Measurements from ENCODE around the gene CNNM3. TPM values are rescaled to one million over a fixed set of nuclear protein-coding genes. Genes with fewer than 3 reads are reported as not detected.
"Not testable (repeated sequence)": the region's sequence is repeated elsewhere in the genome, so short reads cannot be mapped to it uniquely, and the experiment has no call there.

CNNM3 gene
- polyA plus RNA-seq, 4 donors: 27.5 to 37.3 (median 34.2) TPM

- DNase-seq (ENCODE audit: low read depth in 4 of 4, low spot score in 3 of 4): no peak
Observed at GRCh38 chr2:96798733-96799622, 17.1 kb upstream of the CNNM3 start.

DNA sequence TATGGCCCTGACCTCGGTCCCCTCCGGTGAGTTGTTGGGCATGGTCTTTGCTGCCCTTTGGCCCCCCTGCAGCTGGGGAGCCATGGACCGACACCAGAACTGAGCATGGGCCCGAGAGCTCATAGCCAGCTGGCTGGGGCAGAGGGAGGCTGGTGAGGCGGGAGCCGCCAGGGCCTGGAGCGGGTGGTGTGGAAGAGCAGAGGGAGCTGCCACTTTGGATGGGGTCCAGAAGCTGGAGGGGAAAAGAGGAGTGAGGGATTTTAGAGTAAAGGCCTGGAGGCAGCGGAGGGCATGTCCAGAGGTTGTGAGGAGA is 16.5 kb upstream of the CNNM3 start:
- no peak for DNase-seq (ENCODE audit: low read depth in 4 of 4, low spot score in 3 of 4)

GRCh38 chr2:96800061-96801004 is 15.7 kb upstream of the CNNM3 start:
- no peak for DNase-seq (ENCODE audit: low read depth in 4 of 4, low spot score in 3 of 4)

- no peak for DNase-seq (ENCODE audit: low read depth in 4 of 4, low spot score in 3 of 4)
Observed at GRCh38 chr2:96801005-96801785, 14.9 kb upstream of the CNNM3 start.

DNA sequence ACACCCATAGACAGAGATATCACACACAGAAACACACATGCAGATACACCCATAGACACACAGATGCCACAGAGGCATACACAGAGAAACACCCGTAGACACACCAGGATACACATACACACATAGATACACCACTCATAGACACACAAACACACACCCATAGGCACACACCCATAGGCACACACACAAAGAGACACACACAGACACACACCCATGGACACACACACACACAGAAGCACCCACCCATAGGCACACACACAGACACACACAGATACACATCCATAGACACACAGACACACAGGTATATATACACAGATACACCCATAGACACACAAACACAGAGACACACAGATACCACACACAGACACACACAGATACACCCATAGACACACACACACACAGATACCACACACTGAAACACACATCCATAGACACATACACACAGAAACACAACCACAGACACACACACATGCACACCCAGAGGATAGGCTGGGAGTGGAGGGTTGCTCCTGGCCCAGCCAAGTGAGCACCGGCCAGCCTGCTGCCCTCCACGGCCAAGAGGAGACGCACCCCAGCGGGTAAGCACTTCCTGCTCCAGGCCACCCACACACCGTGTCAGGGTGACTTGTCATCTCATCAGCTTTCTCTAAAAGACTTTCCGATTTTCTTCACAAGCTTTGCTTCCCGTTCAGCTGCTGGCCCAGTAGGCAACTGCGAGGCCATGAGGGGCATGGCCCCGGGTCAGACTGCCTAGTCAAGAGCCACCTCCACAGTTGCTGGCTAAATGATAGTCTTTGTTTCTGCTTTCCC is 14.1 kb upstream of the CNNM3 start:
- DNase-seq (ENCODE audit: low read depth in 4 of 4, low spot score in 3 of 4): no peak

DNA sequence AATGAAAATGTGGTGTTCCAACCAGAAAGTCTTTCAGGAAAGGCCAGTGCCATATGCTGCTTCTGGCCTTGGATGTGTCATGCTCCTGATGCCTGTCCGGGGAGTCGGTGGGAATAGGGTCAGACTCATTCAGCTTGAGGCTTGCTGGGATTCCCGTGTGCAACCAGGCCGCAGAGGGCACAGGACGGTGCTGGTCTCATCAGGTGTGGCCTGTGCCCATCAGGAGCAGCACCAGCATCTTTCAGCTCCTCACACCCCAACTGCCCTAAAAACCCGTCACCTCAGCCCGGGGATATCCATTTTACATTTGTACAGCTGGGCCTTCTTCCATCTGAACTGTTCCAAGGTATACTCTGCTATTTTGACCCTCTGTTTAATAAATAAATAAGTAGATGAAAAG is 13.3 kb upstream of the CNNM3 start:
- DNase-seq (ENCODE audit: low read depth in 4 of 4, low spot score in 3 of 4): no peak

DNA sequence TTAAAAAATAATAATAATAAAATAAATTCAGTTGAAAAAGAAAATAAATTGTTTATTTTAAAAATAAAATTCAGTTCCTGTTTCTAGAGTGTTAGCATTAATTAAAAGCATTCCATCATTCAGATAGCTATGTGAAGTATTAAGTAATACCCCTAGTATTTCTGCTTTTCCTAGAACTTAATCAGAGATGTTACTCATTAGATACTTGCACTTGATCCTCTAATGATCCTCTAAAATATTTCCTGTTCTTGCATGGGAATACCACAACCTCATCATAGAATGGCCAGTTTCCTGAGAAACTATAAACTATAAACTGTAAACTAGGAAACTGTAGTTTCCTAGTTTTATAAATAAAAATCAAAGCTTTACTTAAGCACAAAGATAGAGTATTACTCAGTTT is 11.1 kb upstream of the CNNM3 start:
- no peak for DNase-seq (ENCODE audit: low read depth in 4 of 4, low spot score in 3 of 4)

GRCh38 chr2:96805946-96806345 is 10.1 kb upstream of the CNNM3 start:
- not testable (repeated sequence) for DNase-seq (ENCODE audit: low read depth in 4 of 4, low spot score in 3 of 4)

- DNase-seq (ENCODE audit: low read depth in 4 of 4, low spot score in 3 of 4): no peak
Observed at GRCh38 chr2:96806468-96807126, 9.5 kb upstream of the CNNM3 start.

- no peak for DNase-seq (ENCODE audit: low read depth in 4 of 4, low spot score in 3 of 4)
Observed at GRCh38 chr2:96807127-96807471, 9.0 kb upstream of the CNNM3 start.

GRCh38 chr2:96808176-96808837 is 7.8 kb upstream of the CNNM3 start:
- no peak for DNase-seq (ENCODE audit: low read depth in 4 of 4, low spot score in 3 of 4)

DNA sequence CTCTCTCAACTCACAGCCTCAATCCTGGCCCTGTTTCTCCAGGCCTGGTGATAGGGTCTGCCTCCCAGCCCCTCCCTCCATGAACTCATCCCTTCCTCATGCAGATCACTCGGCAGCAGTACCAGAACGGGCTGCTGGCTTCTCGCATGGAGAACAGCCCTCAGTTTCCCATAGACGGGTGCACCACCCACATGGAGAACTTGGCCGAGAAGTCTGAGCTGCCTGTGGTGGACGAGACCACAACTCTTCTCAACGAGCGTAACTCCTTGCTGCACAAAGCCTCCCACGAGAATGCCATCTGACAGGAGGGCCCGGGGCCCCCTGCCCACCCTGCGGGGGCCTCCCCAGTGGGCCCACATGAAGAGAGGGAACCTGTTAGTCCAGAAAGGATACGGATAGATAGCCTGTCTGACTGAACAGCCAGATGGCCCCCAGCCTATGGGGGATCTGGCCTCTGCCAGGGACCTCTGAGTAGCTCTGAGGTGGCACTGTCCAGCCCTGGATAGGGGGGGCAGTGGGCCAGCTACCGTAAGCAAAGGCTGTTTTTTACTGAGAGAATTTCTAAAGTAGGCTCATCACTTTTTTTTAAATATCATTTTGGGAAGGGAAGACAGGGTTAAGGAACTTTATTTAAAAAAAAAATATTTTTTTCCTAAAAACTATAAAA is 6.7 kb upstream of the CNNM3 start:
- no peak for DNase-seq (ENCODE audit: low read depth in 4 of 4, low spot score in 3 of 4)

DNA sequence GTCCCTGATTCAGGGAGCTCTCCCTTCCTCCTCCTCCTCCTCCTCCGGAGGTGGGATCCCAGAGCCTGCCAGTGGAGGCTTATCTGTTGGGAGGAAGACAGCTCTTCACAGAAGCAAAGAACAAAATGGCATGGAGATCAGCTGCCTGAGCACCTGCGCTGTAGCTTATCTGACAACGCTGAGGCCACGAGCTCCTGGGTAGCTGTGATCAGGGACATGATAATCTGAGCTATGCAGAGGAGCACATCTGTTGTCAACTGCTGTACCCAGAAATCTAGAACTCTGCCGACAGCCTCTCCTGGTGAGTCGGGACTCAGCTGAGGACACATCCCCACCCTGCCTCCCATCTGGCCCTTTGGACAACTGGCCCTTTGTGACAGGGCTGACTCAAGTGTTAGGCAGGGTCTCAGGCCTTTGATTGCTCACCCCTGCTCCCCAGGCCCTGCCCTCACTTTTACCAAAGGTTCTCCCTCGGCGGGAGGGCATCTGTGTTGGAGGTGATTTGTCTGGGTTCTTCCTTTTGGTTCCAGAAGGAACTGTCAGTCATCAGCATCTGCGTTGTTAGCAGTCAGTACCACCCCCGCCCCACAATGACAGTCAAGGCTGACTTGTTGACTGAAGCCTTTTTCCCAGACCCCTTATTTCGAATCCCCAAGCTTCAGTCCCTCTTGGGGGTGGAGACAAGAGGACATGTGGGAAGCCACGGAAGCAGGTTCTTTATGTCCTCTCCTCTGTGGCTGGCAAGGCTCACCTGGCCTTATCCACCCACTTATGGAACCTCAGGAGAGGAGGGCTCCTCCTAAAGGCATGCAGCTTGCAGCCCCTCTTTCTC is 5.9 kb upstream of the CNNM3 start:
- no peak for DNase-seq (ENCODE audit: low read depth in 4 of 4, low spot score in 3 of 4)

DNA sequence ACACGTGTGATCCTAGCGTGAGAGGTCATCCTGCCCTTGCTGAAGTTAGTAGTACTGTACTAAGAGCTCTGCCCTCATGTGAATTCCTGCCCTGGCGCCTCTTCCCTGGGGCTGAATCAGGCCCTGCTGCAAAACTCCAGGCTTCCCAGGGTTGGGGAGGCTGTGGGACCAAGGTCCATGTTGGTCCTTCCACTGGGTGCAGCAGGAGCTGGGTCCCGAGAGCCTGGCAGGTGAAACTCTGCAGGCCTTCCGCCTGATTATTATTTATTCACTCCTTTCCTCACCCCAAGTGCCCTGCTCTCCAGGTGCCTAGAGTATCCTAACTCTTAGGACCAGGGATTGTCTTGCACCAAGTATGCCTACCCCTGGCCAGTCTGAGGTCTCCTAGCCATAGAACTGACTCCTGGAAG is 5.3 kb upstream of the CNNM3 start:
- DNase-seq (ENCODE audit: low read depth in 4 of 4, low spot score in 3 of 4): no peak

GRCh38 chr2:96811917-96812316 is 4.2 kb upstream of the CNNM3 start:
- DNase-seq (ENCODE audit: low read depth in 4 of 4, low spot score in 3 of 4): no peak

DNA sequence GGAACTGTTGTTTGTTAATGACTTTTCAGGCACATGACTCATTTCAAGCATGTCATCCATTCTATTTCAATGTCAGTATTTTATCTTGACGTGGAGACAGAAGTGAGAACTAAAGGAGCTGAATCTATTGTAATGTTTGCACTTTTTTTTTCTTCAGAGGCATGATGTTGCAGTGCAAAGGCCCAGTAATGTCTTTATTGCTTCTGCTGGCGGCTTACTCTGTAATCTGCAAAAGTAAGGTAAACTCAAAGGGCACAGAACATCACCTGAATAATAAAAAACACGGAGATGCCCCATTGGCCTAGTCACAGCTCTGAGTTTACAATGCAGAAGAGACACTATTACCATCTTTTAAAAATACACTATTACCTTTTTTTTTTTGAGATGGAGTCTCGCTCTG is 2.4 kb upstream of the CNNM3 start:
- DNase-seq (ENCODE audit: low read depth in 4 of 4, low spot score in 3 of 4): no peak

DNA sequence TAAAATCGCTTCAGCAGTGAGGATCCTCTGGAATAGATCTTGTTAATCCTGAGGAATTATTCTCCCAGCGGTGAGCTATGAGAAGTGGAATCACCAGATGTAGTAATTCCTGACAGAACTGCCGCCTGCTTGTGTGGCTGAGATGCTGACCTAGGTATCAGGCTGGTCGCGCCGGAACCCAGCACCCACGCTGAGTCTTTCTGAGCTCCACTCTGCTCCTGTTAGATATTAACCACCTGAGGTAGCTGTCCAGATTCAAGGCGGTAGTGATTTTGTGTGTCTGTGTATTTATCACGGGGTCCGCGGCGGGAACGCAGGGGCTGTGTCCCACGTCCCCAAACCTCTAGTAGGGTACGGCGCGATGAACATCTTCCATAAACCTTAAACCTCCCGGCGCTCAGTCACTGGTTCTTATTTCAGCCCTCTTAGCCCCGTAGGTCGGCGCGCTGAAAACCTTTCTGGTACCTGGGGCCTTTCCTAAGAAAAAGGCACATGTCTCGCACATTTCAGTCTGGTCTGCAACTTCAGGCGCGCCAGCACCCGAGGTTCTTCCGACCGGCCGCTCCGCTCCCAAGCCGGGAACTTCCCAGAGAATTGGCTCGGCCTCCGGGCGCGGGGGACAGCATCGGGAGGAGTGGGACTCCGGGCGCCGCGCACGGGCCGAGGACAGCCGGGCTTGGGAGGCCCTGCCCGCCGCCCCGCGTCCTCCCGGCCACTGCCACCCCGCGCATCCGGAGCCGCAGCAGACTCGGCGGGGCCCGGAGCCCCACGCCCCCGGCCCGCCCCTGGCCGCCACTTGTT is 542 bp upstream of the CNNM3 start:
- no peak for DNase-seq (ENCODE audit: low read depth in 4 of 4, low spot score in 3 of 4)

Measured in left renal pelvis (tissue), 4 donors.